HG03159 (cell line): ENCODE results near the gene CD226.
"Not testable (repeated sequence)": the region's sequence is repeated elsewhere in the genome, so short reads cannot be mapped to it uniquely, and the experiment has no call there.

Experiments
- ATAC-seq: cut with Tn5 transposase; IDR thresholded peaks from one replicate; pipeline ENCODE4 v1.9.1; 2021; ENCODE audit warnings: mild to moderate bottlenecking, moderate library complexity; ENCODE audit not compliant: unreplicated experiment

CD226 gene

GRCh38 chr18:69916412-69916811 lies 31.3 kb downstream of the CD226 start:
- ATAC-seq = no peak

DNA sequence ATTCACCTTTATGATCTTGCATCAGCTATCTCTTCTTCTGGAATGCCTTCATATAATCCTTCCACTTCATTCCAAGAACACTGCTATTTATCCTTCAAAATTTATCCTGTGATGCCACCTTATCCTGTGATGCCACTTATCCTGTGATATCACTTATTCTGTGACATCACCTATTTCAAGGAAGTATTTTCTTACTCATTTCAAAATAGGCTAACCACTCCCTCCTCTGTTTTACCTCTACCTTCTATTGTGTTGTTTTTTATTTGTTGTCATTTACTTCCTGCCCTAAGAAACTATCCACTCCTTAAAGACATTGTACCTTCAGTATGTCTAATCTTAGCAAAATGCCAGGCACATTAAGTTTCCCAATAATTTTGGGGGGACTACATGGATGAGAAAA lies 38.8 kb downstream of the CD226 start:
- no peak for ATAC-seq

- no peak for ATAC-seq
Observed at GRCh38 chr18:69906765-69907164, 40.9 kb downstream of the CD226 start.

- no peak for ATAC-seq
Observed at GRCh38 chr18:69900941-69901340, 46.7 kb downstream of the CD226 start.

GRCh38 chr18:69899154-69899923 lies 48.3 kb downstream of the CD226 start:
- not testable (repeated sequence) for ATAC-seq

GRCh38 chr18:69898241-69898861 lies 49.3 kb downstream of the CD226 start:
- peak; percentile 44 for ATAC-seq

DNA sequence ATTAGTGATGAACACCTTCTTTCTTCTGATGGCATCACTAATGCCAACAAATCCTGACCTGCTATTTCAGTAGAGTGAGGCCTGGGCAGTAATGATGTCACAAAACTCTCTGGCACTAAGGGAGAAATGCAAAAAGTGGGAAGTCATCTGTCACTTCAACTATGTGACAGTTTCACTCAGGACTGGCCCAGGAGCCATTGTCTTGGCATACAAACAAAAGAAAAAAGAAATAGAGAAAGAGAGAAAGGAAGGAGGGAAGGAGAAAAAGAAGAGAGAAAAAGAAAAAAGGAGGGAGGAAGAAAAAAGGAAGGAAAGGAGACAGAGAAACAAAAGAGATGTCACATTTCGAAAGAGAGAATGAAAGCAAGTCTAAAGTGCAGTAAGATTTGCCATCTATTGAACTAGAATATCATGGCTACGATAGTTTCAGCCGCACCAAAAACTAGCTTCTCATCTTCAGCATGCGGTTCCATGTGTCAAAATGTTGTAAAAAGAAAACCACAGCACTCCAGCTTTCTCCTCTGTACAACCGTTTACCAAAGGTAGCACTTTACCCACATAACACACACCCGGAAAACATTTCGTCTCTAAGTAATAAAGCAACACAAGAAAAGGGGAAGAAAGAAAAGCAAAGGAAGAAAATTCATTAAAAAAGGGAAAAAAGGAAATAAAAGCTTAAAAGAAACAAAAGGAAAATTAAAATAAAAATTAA lies 50.1 kb downstream of the CD226 start:
- ATAC-seq = peak; percentile 41

- ATAC-seq = no peak
Observed at GRCh38 chr18:69895066-69896047, 52.3 kb downstream of the CD226 start.

DNA sequence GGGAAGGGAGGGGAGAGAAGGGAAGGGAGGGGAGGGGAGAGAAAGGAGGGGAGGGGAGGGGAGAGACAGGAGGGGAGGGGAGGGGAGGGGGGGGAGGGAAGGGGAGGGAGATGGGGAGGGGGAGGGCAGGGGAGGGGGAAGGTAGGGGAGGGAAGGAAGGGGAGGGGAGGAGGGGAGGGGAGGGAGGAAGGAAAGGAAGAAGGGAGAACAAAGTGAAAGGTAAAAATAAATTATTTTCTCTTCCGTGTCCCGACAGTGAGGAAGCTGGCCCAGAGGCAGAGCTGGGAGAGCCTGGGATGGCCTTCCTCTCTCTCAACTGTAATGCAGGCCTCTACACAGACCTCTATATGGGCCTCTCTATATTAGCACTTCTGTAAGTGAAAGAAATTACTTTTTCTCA lies 53.2 kb downstream of the CD226 start:
- no peak for ATAC-seq

GRCh38 chr18:69890558-69890957 lies 57.1 kb downstream of the CD226 start:
- no peak for ATAC-seq

DNA sequence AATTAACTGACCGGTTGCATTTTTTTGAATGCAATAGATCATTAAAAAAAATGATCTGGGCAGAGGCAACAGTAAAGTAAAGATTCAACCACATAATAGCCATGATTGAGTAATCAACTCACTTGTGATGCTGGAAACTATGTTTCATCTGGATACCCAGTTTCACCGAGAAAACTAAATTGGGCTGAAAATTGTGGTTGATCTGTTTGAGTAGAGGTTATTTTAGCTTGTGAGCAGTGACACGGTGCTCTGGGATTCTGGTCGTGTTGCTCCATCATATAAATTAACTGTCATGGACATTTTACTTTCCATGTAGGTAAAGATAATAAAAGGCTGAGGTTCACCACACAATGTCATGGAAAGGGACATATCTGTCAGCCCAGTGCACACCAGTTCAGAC lies 58.7 kb downstream of the CD226 start:
- no peak for ATAC-seq

- no peak for ATAC-seq
Observed at GRCh38 chr18:69887256-69887655, 60.4 kb downstream of the CD226 start.

DNA sequence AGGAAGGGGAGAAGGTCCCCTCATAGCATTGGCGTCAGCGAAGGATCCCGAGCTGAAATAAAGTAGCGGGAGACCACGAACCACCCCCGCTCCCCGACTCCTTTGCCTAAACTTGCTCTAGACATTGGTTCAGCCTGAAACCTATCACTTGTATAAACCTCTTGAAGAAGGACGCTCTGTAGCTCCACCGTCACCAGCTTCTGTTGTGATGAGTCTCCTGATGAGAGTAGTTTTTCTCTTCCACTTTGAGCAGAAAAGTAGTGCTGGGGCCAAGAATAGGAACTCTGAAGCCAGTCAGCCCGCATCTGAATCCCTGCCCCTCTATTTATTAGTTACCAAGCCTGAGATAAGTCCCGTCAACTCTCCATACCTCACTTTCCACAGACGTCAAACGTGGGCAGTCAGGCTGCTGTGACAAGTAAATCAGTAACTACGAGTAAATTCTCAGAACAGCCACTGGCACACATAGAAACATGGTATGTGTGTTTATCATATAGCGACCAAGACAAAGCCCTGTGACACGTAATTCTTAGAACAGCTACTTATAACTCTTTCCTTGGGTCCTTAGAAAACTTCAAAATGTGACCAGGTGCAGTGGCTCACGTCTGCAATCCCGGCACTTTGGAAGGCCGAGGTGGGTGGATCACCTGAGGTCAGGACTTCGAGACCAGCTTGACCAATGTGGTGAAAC lies 61.7 kb downstream of the CD226 start:
- peak; percentile 85 for ATAC-seq

GRCh38 chr18:69885355-69885754 lies 62.3 kb downstream of the CD226 start:
- no peak for ATAC-seq

DNA sequence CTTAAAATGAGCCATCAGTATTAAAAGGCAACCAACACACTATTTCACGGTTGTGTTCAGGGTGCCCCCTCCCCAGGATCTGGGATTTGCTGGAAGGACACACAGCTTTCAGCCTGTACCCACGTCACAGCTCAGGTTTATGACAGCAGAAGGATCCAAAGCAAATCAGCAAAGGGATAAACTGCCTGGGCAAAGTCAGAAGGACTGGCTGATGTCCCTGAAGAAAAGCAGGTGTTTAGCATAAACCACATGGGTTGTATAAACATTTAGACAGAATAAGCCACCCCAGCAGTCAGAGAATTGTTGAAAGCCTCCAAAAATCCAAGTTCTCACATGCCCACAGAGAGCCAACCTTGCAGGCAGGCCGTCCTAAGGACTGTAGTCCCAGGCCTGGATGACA lies 63.9 kb downstream of the CD226 start:
- no peak for ATAC-seq

- ATAC-seq = no peak
Observed at GRCh38 chr18:69882965-69883668, 64.6 kb downstream of the CD226 start.

GRCh38 chr18:69880083-69880482 lies 67.6 kb downstream of the CD226 start:
- no peak for ATAC-seq

DNA sequence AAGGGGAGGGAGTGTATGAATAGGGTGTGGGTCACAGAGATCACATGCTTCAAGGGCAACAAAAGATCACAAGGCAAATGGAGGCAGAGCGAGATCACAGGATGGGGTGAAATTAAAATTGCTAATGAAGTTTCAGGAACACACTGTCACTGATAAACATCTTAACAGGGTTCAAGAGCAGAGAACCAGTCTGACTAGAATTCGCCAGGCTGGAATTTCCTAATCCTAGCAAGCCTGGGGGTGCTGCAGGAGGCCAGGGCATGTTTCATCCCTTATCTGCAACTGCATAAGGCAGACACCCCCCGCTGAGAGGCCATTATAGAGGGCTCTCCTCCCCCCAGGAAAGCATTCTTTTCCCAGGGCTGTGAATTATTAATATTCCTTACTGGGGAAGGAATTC lies 68.6 kb downstream of the CD226 start:
- ATAC-seq = not testable (repeated sequence)

GRCh38 chr18:69878213-69878933 lies 69.3 kb downstream of the CD226 start:
- no peak for ATAC-seq
